BJ (cell line): ENCODE results near the gene STT3A. TPM values are rescaled to one million over a fixed set of nuclear protein-coding genes. Genes with fewer than 3 reads are reported as not detected.

ENCODE experiments used
- CTCF ChIA-PET: fragments of 350-600 bp; formaldehyde crosslinking; extraction: SDS; loops from one replicate; lab custom pipeline; 2021; ENCODE audit warnings: antibody characterized with exemption, inconsistent platforms; lab: Yijun Ruan, JAX
- POLR2A ChIA-PET: fragments of 300-600 bp; sonication (Branson Sonifier 250); formaldehyde crosslinking; extraction: SDS; loops from one replicate; lab custom pipeline; 2021; ENCODE audit warnings: antibody characterized with exemption; lab: Charles Lee
- DNase-seq: peaks from one replicate; pipeline ENCODE4 v3.0.0-alpha.2; 2011; ENCODE audit warnings: low read depth
- H3K27me3 ChIP-seq: 2 replicates; pipeline ENCODE4 v1.6.0; 2011; ENCODE audit warnings: low read length; ENCODE audit not compliant: control insufficient read depth, insufficient read depth
- H3K36me3 ChIP-seq: 2 replicates; pipeline ENCODE4 v1.5.1; 2011; ENCODE audit warnings: low read length; ENCODE audit not compliant: control insufficient read depth, insufficient read depth
- H3K4me3 ChIP-seq: 2 replicates; pipeline ENCODE4 v1.5.1; 2011; ENCODE audit warnings: low read depth, mild to moderate bottlenecking, control low read depth, low read length
- polyA plus RNA-seq: library from polyadenylated mRNA; depleted of rRNA; stranded (reverse); fragments of >200 nt; gene quantifications from 2 replicates; pipeline ENCODE4 v1.2.3, GENCODE V29; 2011
- TF ChIP-seq, protein P1 (sequence below): IDR thresholded peaks from 2 replicates; pipeline ENCODE4 v1.5.1; 2011; ENCODE audit warnings: low read depth, mild to moderate bottlenecking, control low read depth, inconsistent platforms, low read length, moderate library complexity; ENCODE audit not compliant: insufficient read depth

The STT3A gene
- polyA plus RNA-seq, 1 experiment = 363 TPM

GRCh38 chr11:125585487-125585886, 7.2 kb upstream of the STT3A start:
- ChIA-PET CTCF (no interaction called here), POLR2A (no interaction called here)
- Histone ChIP-seq H3K36me3 (peaks cover 7% of the 10 kb centered on the region), H3K27me3 (no peaks in the 10 kb centered on the region), H3K4me3 (no peak overlapping the region)
- TF ChIP-seq, protein P1, sequence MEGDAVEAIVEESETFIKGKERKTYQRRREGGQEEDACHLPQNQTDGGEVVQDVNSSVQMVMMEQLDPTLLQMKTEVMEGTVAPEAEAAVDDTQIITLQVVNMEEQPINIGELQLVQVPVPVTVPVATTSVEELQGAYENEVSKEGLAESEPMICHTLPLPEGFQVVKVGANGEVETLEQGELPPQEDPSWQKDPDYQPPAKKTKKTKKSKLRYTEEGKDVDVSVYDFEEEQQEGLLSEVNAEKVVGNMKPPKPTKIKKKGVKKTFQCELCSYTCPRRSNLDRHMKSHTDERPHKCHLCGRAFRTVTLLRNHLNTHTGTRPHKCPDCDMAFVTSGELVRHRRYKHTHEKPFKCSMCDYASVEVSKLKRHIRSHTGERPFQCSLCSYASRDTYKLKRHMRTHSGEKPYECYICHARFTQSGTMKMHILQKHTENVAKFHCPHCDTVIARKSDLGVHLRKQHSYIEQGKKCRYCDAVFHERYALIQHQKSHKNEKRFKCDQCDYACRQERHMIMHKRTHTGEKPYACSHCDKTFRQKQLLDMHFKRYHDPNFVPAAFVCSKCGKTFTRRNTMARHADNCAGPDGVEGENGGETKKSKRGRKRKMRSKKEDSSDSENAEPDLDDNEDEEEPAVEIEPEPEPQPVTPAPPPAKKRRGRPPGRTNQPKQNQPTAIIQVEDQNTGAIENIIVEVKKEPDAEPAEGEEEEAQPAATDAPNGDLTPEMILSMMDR = no peak
- DNase-seq = no peak

GRCh38 chr11:125586623-125587022, 6.0 kb upstream of the STT3A start:
- Histone ChIP-seq H3K4me3 (no peak overlapping the region), H3K27me3 (no peaks in the 10 kb centered on the region), H3K36me3 (peaks cover 7% of the 10 kb centered on the region)
- DNase-seq = no peak
- POLR2A ChIA-PET = no interaction called here
- CTCF ChIA-PET = interaction anchor here (1.7 kb wide), 1 partner anchor 9 kb away, joined by 4 read pairs; no protein-coding TSS in a partner anchor
- TF ChIP-seq, protein P1 = no peak

DNA sequence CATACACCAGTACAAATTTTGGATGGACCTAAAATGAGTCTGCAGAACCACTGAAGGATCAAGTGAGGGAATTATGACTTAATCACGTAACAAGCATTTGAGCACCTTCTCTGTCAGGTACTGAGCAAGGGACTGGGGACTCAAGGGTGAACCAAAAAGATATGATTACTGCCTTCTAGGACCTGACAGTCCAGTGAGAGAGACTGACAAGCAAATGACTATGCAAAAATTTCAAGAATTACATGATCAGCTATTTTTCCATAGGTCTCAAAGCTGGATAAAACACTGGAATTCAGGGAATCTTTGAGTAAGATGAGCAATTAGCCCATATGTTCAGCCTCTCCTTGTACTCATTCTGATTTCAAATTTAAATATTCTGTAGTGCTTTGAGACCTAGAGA, 5.2 kb upstream of the STT3A start:
- DNase-seq = no peak
- TF ChIP-seq, protein P1 = no peak
- POLR2A ChIA-PET = interaction anchor here (0.7 kb wide), 1 partner anchor 18 kb away, joined by 3 read pairs; the partner anchor contains the start of gene EI24
- no peaks in the 10 kb centered on the region for H3K27me3 ChIP-seq
- H3K4me3 ChIP-seq = no peak overlapping the region
- CTCF ChIA-PET = interaction anchor here (1.7 kb wide), 1 partner anchor 10 kb away, joined by 4 read pairs; no protein-coding TSS in a partner anchor
- peaks cover 7% of the 10 kb centered on the region for H3K36me3 ChIP-seq

DNA sequence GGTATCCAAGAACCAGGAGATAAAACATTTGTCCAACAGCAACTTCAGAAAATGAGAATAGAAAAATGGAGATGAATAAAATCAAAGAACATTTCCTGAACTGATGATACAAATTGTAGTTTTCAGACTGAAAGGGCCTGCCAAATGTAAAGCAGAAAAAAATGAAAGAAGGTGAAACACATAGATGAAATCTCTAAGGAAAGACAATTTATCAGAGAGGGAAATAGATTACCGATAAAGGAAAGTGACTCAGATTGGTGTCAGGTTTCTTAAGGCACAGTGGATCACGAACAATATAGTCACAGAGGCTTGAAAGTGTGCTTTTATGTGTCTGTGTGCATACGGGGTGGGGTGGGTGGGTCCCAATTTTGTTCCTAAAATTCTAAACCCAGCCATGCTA, 4.1 kb upstream of the STT3A start:
- ChIA-PET CTCF (no interaction called here), POLR2A (no interaction called here)
- H3K4me3 ChIP-seq = no peak overlapping the region
- H3K36me3 ChIP-seq = peaks cover 3% of the 10 kb centered on the region
- no peaks in the 10 kb centered on the region for H3K27me3 ChIP-seq
- no peak for DNase-seq
- TF ChIP-seq, protein P1 = no peak

GRCh38 chr11:125591649-125592304, 875 bp upstream of the STT3A start:
- H3K36me3 ChIP-seq = no peaks in the 10 kb centered on the region; the same call in 1 of the 2 replicates
- no peaks in the 10 kb centered on the region for H3K27me3 ChIP-seq
- ChIA-PET CTCF (interaction anchor here (0.6 to 1.9 kb wide), 3 partner anchors 22 to 50 kb away, joined by 3 to 5 read pairs (median 4); partner anchors contain the start of gene EI24), POLR2A (no interaction called here)
- TF ChIP-seq, protein P1 = no peak
- no peak for DNase-seq
- H3K4me3 ChIP-seq = peak overlapping the region; percentile 61
